ENCODE data around the gene RAD51AP1.
"Not testable (repeated sequence)": the region's sequence is repeated elsewhere in the genome, so short reads cannot be mapped to it uniquely, and the experiment has no call there.

The RAD51AP1 gene

GRCh38 chr12:4538207-4539160 is at the start of gene RAD51AP1:
Gene RAD51AP1 (plus strand): TSS chr12:4538890. CDS start chr12:4538940, 50 bp downstream.
- DNase-seq: peak; percentile 95

GRCh38 chr12:4489556-4489955 is 49.1 kb upstream of the RAD51AP1 start:
- no peak for DNase-seq

GRCh38 chr12:4490973-4491372 is 47.7 kb upstream of the RAD51AP1 start:
- no peak for DNase-seq

GRCh38 chr12:4496145-4496838 is 42.4 kb upstream of the RAD51AP1 start:
- DNase-seq: no peak

- DNase-seq: no peak
Observed at GRCh38 chr12:4499186-4499585, 39.5 kb upstream of the RAD51AP1 start.

GRCh38 chr12:4505376-4505986 is 33.2 kb upstream of the RAD51AP1 start:
- DNase-seq: no peak

GRCh38 chr12:4506430-4506829 is 32.3 kb upstream of the RAD51AP1 start:
- DNase-seq: no peak

GRCh38 chr12:4506870-4507269 is 31.8 kb upstream of the RAD51AP1 start:
- no peak for DNase-seq

GRCh38 chr12:4508503-4508902 is 30.2 kb upstream of the RAD51AP1 start:
- not testable (repeated sequence) for DNase-seq

GRCh38 chr12:4509269-4509668 is 29.4 kb upstream of the RAD51AP1 start:
- not testable (repeated sequence) for DNase-seq

GRCh38 chr12:4518106-4518728 is 20.5 kb upstream of the RAD51AP1 start:
- no peak for DNase-seq

- DNase-seq: not testable (repeated sequence)
Observed at GRCh38 chr12:4523443-4523842, 15.2 kb upstream of the RAD51AP1 start.

GRCh38 chr12:4526923-4527546 is 11.7 kb upstream of the RAD51AP1 start:
- DNase-seq: no peak

GRCh38 chr12:4530160-4530559 is 8.5 kb upstream of the RAD51AP1 start:
- no peak for DNase-seq

GRCh38 chr12:4530982-4531586 is 7.6 kb upstream of the RAD51AP1 start:
- DNase-seq: no peak

GRCh38 chr12:4535092-4535491 is 3.6 kb upstream of the RAD51AP1 start:
- no peak for DNase-seq

GRCh38 chr12:4535871-4536270 is 2.8 kb upstream of the RAD51AP1 start:
- no peak for DNase-seq

GRCh38 chr12:4539167-4539870 is 629 bp downstream of the RAD51AP1 start:
- no peak for DNase-seq

- no peak for DNase-seq
Observed at GRCh38 chr12:4540170-4540569, 1.5 kb downstream of the RAD51AP1 start.

- DNase-seq: no peak
Observed at GRCh38 chr12:4540638-4541037, 1.9 kb downstream of the RAD51AP1 start.

GRCh38 chr12:4545195-4545594 is 6.5 kb downstream of the RAD51AP1 start:
- no peak for DNase-seq
